ENCODE results near the gene GRK5. TPM values are rescaled to one million over a fixed set of nuclear protein-coding genes. Genes with fewer than 3 reads are reported as not detected.

Gene GRK5
- total and polyA plus RNA-seq, 12 donors, result 9.3 to 96.4 (median 21.5) TPM

GRCh38 chr10:119357412-119358151 is 150.2 kb downstream of the GRK5 start:
- TF ChIP-seq, protein P1, sequence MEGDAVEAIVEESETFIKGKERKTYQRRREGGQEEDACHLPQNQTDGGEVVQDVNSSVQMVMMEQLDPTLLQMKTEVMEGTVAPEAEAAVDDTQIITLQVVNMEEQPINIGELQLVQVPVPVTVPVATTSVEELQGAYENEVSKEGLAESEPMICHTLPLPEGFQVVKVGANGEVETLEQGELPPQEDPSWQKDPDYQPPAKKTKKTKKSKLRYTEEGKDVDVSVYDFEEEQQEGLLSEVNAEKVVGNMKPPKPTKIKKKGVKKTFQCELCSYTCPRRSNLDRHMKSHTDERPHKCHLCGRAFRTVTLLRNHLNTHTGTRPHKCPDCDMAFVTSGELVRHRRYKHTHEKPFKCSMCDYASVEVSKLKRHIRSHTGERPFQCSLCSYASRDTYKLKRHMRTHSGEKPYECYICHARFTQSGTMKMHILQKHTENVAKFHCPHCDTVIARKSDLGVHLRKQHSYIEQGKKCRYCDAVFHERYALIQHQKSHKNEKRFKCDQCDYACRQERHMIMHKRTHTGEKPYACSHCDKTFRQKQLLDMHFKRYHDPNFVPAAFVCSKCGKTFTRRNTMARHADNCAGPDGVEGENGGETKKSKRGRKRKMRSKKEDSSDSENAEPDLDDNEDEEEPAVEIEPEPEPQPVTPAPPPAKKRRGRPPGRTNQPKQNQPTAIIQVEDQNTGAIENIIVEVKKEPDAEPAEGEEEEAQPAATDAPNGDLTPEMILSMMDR (IDR thresholded peaks at IDR 0.05), result no peak
- TF ChIP-seq POLR2A (IDR thresholded peaks at IDR 0.05), result no peak
- peaks cover 0 to 9% (median 0%) of the 10 kb centered on the region in 3 donors for H3K9me3 ChIP-seq (replicated peaks in 1 of 3)
- no peak overlapping the region for H3K27ac ChIP-seq
- no peak for DNase-seq
- intact Hi-C loops (cut with DNase I), result no loop called here
- no peaks in the 10 kb centered on the region for H3K36me3 ChIP-seq (replicated peaks in 1 of 2)
- no peaks in the 10 kb centered on the region for H3K27me3 ChIP-seq
- peaks cover 6 to 10% of the 10 kb centered on the region in 2 donors for H3K4me1 ChIP-seq (replicated peaks in 1 of 2)
- no peak overlapping the region for H3K4me3 ChIP-seq
- WGBS, 4 donors, result 87 to 97% (median 93%) methylated on average over 12 to 14 of the region's 14 CpGs

- intact Hi-C loops (cut with DNase I), result no loop called here
- no peak for DNase-seq
- H3K4me3 ChIP-seq, result no peak overlapping the region
- H3K27ac ChIP-seq, result no peak overlapping the region
- H3K27me3 ChIP-seq, result no peaks in the 10 kb centered on the region
- peaks cover 6 to 10% of the 10 kb centered on the region in 2 donors for H3K4me1 ChIP-seq (replicated peaks in 1 of 2)
- 76 to 96% (median 80%) methylated on average over 3 to 6 of the region's 6 CpGs for WGBS, 4 donors
- H3K9me3 ChIP-seq (replicated peaks in 1 of 3), result peaks cover 0 to 9% (median 0%) of the 10 kb centered on the region in 3 donors
- no peak for TF ChIP-seq POLR2A (IDR thresholded peaks at IDR 0.05)
- TF ChIP-seq, protein P1 (IDR thresholded peaks at IDR 0.05), result no peak
- no peaks in the 10 kb centered on the region for H3K36me3 ChIP-seq (replicated peaks in 1 of 2)
Measured at GRCh38 chr10:119358152-119358512, 150.8 kb downstream of the GRK5 start.

DNA sequence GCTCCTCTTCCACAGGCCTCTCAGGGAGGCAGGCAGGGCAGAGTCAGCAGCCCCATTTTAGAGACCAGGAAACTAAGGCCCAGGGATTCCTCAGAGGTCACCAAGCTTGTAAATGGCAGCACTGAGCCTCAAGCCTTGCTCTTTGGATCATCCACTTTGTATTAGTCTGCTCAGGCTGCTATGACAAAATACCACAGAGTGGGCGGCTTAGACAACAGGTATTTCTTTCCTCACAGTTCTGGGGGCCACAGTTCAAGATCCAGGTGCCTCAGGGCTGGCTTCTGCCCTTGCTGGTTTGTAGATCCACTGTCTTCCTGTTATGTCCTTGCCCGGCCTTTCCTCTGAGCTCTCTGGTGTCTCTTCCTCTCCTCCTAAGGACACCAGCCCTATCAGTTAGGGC is 151.2 kb downstream of the GRK5 start:
- Histone ChIP-seq H3K27me3 (no peaks in the 10 kb centered on the region), H3K4me1 (replicated peaks in 1 of 2) (peaks cover 6 to 10% of the 10 kb centered on the region in 2 donors), H3K36me3 (replicated peaks in 1 of 2) (no peaks in the 10 kb centered on the region), H3K9me3 (replicated peaks in 1 of 3) (peaks cover 0 to 9% (median 0%) of the 10 kb centered on the region in 3 donors), H3K27ac (no peak overlapping the region), H3K4me3 (no peak overlapping the region)
- intact Hi-C loops (cut with DNase I), result no loop called here
- TF ChIP-seq, protein P1 (IDR thresholded peaks at IDR 0.05), result no peak
- no peak for TF ChIP-seq POLR2A (IDR thresholded peaks at IDR 0.05)
- no peak for DNase-seq
- 93 to 100% (median 98%) methylated on average over 2 of the region's 2 CpGs for WGBS, 4 donors

DNA sequence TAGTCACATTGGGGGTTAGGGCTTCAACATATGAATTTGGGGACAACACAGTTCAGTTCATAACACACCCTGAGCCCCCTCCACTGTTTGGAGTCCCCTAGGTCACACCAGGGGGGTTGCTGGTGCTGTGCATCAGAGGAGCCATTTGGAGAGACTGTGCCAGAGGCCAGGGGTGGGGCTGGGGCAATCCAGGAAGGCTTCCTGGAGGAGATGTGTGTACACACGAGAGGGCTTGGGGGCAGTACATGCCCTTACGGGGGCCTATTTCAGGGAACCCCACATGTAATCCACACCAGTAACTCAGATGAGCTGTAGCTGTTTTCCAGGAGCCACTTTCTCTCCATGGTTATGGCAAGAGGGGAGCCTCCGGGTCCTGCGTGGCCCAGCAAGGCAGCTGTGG is 151.7 kb downstream of the GRK5 start:
- Histone ChIP-seq H3K36me3 (replicated peaks in 1 of 2) (no peaks in the 10 kb centered on the region), H3K27ac (no peak overlapping the region), H3K4me1 (replicated peaks in 1 of 2) (peaks cover 6 to 10% of the 10 kb centered on the region in 2 donors), H3K9me3 (replicated peaks in 1 of 3) (peaks cover 0 to 9% (median 0%) of the 10 kb centered on the region in 3 donors), H3K27me3 (no peaks in the 10 kb centered on the region), H3K4me3 (no peak overlapping the region)
- WGBS, 4 donors, result 95 to 100% (median 98%) methylated on average over 3 to 4 of the region's 4 CpGs
- intact Hi-C loops (cut with DNase I), result no loop called here
- DNase-seq, result no peak
- TF ChIP-seq, protein P1 (IDR thresholded peaks at IDR 0.05), result no peak
- TF ChIP-seq POLR2A (IDR thresholded peaks at IDR 0.05), result no peak
